CD4-positive, alpha-beta T cell treated with Interleukin-21 for 1 hour (primary cell): ENCODE measurements around the gene FNBP1.
"Not testable (repeated sequence)": the region's sequence is repeated elsewhere in the genome, so short reads cannot be mapped to it uniquely, and the experiment has no call there.

ENCODE experiments used
- DNase-seq: peaks from one replicate; pipeline ENCODE4 v3.0.0-alpha.2; 2020

Gene FNBP1

GRCh38 chr9:129989740-129990139, 53.2 kb downstream of the FNBP1 start:
- no peak for DNase-seq

DNA sequence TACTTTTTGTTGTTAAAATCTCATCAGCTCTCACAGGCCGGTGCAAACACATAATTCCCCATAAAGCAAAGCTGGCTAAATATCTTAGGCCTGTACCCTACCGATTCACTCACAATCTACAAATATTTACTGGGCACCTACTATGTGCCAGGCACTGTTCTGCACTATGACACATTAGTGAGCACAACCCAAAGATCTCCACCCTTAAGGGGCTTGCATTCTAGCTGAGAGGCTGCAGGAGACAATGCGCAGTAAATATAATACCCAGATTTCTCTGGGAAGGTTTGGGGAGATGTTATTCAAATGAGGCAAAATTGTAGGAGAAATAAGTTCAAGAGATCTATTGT, 53.7 kb downstream of the FNBP1 start:
- DNase-seq, result no peak

DNA sequence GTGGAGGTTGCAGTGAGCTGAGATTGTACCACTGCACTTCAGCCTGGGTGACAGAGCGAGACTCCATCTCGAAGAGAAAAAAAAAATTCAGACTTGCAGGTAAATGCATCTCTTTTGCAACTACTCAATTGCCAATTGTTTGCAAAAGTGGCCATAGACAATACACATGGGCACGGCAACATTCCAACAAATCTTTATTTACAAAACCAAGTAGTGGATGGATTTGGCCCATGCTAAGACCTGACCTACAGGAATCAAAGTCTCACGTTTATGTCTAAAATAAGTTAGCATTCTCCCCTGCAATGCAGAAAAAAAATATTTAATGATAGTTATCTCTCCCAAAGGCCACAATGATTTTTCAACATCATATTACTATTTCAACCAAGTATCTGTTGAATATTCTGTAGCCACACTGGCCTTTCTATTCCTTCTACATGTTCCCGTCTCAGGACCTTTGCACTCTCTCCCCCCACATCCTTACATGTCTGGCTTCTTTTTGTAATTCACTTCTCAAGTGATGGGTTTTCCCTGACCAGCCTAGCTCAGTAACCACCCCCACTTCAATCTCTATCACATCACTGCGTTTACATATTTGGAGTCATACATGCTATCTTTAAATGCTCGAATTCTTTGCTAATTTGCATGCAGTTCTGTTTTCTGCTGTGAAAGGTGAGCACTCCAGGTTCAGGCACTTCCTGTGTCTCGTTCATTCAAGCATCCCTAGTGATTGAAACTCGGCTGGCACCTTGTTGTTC, 54.2 kb downstream of the FNBP1 start:
- peak; percentile 53 for DNase-seq

- DNase-seq, result no peak
Measured at GRCh38 chr9:129987941-129988340, 55.0 kb downstream of the FNBP1 start.

- no peak for DNase-seq
Measured at GRCh38 chr9:129987047-129987446, 55.9 kb downstream of the FNBP1 start.

- not testable (repeated sequence) for DNase-seq
Measured at GRCh38 chr9:129984589-129984988, 58.4 kb downstream of the FNBP1 start.

DNA sequence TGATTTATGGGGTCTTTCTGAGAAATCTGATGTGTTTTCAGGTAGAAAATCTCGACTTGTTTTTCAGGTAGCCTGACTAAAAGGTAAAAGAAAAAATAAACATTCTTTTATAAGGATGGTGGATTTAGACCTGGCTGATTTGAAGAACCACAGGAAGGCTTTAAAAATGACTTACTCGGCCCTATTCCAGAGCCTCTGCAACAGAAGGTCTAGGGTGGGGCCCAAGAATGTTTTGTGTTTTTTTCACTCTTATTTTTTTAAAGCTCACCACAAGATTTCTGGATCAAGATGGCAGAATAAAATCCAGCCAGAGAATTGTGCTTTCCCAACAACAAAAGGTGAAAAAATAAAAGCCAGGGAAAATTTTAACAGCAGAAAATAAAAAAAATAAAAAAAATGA, 59.1 kb downstream of the FNBP1 start:
- no peak for DNase-seq

GRCh38 chr9:129981180-129981907, 61.6 kb downstream of the FNBP1 start:
- no peak for DNase-seq

DNA sequence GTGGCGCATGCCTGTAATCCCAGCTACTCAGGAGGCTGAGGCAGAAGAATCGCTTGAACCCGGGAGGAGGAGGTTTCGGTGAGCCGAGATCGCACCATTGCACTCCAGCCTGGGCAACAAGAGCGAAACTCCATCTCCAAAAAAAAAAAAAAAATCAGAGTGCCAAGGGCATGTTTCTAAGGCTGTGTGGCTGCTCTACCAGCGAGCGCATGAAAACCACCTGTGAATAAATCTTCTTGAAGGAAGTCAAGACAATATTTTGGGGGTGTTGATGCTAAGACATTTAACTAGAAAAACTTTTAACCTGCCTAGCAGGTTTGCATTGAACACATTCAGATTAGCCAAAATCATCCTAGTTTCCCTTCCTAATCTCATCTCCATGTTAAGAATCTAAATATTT, 62.8 kb downstream of the FNBP1 start:
- not testable (repeated sequence) for DNase-seq

DNA sequence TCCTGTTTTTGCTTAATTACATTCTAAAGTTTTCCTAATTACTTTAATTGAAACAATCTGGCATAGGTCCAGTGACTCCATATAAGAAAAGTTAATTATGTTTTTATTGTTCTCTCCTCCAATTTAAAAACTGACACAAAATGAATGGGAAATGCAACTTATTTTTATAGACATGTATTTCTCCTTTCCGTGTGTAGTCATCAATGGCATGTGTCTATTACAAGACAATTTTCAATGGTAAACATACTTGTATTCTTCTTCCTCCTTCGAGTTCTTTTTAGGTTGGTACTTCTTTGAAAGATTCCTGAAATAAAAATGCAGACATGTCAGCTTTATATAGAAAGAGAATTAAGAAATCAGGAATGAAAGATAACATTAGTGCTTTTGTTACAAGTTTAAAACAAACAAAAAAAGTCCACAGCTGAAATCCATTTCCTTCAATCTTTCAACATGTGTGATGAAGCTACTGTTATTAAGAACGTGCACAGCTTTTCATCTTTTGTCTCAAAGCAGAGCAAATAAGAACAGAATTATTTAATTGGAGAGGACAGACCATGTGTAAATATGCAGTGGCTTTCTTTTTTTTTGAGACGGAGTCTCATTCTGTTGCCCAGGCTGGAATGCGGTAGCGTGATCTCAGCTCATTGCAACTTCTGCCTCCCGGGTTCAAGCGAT, 63.8 kb downstream of the FNBP1 start:
- no peak for DNase-seq

- DNase-seq, result no peak
Measured at GRCh38 chr9:129972816-129973215, 70.2 kb downstream of the FNBP1 start.

DNA sequence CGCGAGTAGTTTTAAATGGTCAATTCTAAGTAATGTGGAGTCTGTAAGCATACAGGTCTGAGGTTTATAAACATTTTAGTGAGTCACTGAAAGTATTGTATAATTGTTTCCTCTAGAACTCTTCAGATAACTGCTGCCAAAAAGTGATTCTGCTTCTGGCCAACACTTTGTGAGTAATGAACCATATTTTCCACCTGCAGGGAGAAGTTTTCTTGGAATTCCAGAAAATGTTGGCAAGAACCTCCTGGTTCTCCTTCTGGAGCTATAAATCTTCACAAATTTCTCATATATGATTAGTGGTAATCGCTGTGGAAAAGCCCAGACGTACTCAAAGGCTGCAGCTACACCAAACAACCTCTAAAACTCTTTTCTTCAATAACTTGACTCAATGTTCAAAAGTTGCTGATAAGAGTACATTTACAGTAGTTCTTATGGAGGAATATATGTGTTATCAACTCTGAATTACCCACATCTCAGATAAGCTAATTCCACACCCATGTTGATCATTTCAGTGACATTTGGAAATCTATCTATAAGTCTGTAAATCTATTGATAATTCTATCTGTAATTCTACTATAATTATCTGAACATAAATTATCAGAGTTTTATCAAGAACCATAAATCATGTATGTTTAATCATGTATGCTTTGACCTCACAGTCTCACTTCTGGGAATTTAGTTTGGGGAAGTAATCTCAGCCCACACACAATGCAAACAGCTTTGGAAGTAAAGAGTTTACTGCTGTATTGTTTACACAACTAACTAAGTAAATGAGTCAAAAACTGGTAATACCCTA, 74.1 kb downstream of the FNBP1 start:
- no peak for DNase-seq

DNA sequence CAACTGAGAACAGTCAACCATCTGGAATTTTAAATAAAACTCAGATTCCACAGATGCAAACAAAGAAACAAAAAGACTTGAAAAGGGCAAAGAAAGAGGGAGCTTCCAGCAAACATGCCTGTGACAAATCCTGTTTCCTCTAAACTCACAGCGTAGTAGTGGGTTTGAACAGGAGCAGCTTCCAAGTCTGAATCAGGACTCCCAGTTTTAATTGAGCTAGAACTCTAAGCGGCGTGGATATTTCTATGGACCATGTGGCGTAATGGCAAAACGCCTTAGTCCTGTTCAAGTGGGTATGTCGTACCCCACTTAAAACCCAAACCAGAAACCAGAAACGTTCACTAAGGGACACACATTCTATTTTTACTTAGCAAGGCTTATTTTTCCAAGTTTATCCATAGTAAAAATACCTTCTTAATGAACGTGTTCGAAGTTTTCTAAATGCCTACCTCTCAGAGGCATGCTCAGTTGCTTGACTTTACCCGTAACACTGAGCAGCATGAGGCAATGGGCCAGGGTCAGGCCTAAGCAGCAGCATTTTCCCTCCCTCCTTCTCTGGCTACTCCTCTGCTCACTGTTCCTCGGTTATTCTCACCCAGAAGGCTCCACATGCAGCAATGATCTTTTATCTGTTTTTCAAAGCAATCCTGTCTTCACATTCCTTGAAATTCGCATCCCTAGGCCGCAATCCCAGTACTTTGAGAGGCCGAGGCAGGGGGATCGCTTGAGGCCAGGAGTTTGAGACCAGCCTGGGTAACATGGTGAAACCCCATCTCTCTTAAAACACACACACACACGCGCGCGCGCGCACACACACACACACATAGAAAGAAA, 77.9 kb downstream of the FNBP1 start:
- DNase-seq, result no peak

- DNase-seq, result peak; percentile 90
Measured at GRCh38 chr9:129962889-129963703, 79.9 kb downstream of the FNBP1 start.

DNA sequence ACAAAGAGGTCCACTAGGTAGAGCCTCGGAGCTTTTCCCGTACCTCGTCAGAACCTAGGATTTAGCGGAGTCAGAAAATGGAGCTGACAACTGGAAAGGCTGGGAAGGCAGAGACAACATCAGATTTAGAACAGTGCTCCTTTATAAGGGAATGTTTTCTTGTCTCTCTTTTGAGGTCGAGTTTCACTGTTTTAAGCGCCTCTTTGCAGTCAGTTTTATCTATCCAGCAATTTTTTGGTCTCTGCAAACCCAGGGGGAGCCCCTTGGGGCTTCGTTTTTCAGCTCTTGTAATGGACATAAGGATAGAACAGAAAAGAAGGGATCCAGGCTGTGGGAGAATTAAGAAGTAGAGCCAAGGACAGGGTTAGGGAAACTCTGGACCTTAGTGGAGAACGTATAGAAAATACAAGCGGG, 80.5 kb downstream of the FNBP1 start:
- DNase-seq, result no peak

GRCh38 chr9:129958796-129959195, 84.2 kb downstream of the FNBP1 start:
- DNase-seq, result no peak

DNA sequence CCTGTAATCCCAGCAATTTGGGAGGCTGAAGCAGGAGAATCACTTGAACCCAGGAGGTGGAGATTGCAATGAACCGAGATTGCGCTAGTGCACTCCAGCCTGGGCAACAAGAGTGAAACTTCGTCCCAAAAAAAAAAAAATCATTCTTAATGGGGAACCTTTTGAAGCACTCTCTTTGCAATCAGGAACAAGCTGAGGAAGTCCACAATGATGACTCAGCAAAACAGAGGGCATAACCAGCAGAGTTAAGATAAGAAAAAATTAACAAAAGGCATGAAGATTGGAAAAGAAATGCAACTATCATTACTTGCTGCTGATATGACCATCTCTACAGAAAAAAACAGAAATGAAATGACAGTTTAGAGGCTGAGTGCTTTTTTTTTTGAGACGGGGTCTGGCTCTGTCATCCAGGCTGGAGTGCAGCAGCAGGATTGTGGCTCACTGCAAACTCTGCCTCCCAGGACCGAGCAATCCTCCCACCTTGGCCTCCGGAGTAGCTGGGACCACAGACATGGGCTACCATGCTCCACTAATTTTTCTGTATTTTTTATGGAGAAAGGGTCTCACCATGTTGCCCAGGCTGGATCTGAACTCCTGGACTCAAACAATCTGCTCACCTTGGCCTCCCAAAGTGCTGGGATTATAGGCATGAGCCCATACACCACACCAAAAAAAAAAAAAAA, 88.0 kb downstream of the FNBP1 start:
- peak; percentile 40 for DNase-seq

GRCh38 chr9:129953736-129954135, 89.3 kb downstream of the FNBP1 start:
- DNase-seq, result no peak

DNA sequence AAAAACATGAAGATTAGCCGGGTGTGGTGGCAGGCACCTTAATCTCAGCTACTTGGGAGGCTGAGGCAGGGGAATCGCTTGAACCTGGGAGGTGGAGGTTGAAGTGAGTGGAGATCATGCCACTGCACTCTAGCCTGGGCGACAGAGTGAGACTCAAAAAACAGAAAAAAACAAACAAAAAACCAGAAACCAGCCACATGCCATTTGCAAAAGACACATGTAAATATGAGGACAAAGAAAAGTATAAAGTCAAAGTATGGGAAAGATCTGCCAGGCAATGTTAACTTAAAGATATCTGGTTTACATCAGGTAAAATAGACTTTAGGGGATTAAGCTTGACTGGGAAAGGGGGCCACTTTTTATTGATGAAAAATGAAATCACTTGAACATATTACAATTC, 90.7 kb downstream of the FNBP1 start:
- DNase-seq, result no peak

GRCh38 chr9:129949821-129950220, 93.2 kb downstream of the FNBP1 start:
- no peak for DNase-seq

DNA sequence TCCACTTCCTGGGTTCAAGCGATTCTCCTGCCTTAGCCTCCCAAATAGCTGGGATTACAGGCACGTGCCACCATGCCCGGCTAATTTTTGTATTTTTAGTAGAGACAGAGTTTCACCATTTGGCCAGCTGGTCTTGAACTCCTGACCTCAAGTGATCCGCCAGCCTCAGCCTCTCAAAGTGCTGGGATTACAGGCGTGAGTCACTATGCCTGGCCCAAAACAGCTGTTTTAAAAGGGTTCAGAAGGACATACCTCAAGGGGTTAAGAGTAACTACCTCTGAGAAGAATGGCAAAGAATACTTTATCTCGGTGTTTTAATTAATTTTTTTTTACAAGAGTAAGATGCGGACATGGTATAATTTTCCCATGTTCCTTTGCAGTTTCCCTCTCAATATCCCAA, 94.4 kb downstream of the FNBP1 start:
- DNase-seq, result not testable (repeated sequence)
